Uterus (tissue), 4 donors: ENCODE data around the gene DZIP3. TPM values are rescaled to one million over a fixed set of nuclear protein-coding genes. Genes with fewer than 3 reads are reported as not detected.

Experiments
- DNase-seq, 2 donors: peaks; one replicate each; pipeline ENCODE4 v3.0.0-alpha.2; 2019 to 2020
- H3K27ac ChIP-seq, 2 donors: fragments of 200-600 bp; sonication (generic); 1 replicate in 1 of 2; 2 replicates in 1 of 2; pipeline ENCODE4 v1.5.1; 2016 to 2018
- H3K27me3 ChIP-seq, 2 donors: fragments of 200-600 bp; sonication (generic); one replicate each; pipeline ENCODE4 v1.5.1; 2018 to 2019; ENCODE audit warnings: control low read depth in 1 of 2
- H3K36me3 ChIP-seq, 2 donors: fragments of 200-600 bp; sonication (generic); one replicate each; pipeline ENCODE4 v1.5.1; 2019; ENCODE audit warnings: control low read depth in 1 of 2
- H3K4me1 ChIP-seq, 2 donors: fragments of 200-600 bp; sonication (generic); one replicate each; pipeline ENCODE4 v1.5.1; 2018 to 2019; ENCODE audit warnings: control low read depth in 1 of 2
- H3K4me3 ChIP-seq, 2 donors: fragments of 200-600 bp; sonication (generic); 1 replicate in 1 of 2; 2 replicates in 1 of 2; pipeline ENCODE4 v1.5.1; 2018 to 2019; ENCODE audit warnings: mild to moderate bottlenecking in 1 of 2
- H3K9me3 ChIP-seq, 2 donors: fragments of 200-600 bp; sonication (generic); one replicate each; pipeline ENCODE4 v1.5.1; 2019; ENCODE audit warnings: control low read depth in 1 of 2
- POLR2A ChIP-seq, 2 donors: fragments of 450-650 bp; IDR thresholded peaks; one replicate each; pipeline ENCODE4 v1.6.1; 2016; ENCODE audit warnings: antibody characterized with exemption in 2 of 2, mild to moderate bottlenecking in 1 of 2, moderate library complexity in 1 of 2
- intact Hi-C: fragments of 100-400 bp; cut with DNase I; formaldehyde crosslinking; loops from one replicate; pipeline ENCODE4 v1.15.1; 2023; ENCODE audit warnings: low total_unique reads
- total RNA-seq, 4 donors: library from RNA; depleted of rRNA in 3 of 4; stranded (reverse); fragments of >200 nt in 3 of 4; gene quantifications; one replicate each; pipeline versions ENCODE4 v1.1.0 to v1.2.4, GENCODE V29; 2014 to 2023
- TF ChIP-seq, protein P1 (sequence below), 4 experiments: fragments of 200-600 bp in 2 of 4; fragments of 450-650 bp in 2 of 4; sonication (generic) in 2 of 4; IDR thresholded peaks; one replicate each; pipeline ENCODE4 v1.5.1; 2016 to 2019; ENCODE audit warnings: antibody characterized with exemption in 4 of 4, mild to moderate bottlenecking in 2 of 4, moderate library complexity in 1 of 4
- donor health status: DM: yes; HTN: yes; CAD: no.

DZIP3 gene
- total RNA-seq, 4 donors from 2014 or later = 8.8 to 39.5 (median 25.7) TPM

DNA sequence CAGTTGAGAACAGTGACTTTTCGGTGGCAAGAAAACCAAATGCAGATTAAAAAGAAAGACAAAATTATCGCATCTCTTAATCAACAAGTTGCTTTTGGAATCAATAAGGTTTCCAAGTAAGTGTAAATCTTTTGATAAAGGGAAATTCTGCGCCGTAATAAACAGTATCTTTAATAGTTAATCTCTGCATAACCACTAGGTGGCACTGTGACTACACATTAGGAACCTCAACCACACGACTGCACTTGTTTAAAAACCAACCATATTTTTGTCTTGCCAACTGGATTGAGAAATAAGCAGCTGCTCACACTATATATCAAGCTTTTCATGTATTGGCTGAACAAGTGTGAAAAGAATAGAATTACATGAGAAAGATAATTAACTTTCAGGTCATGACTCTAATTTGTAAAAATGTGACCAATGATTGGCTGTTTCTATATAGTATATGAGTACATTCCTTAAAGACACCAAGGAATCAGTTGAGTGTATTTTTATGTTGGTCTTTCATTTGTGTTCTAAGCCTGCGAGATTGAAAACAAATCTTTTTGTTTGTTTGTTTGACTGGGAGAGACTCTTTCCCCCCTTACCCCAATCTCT lies 72.7 kb downstream of the DZIP3 start:
- H3K9me3 ChIP-seq = no peaks in the 10 kb centered on the region
- H3K27me3 ChIP-seq = no peaks in the 10 kb centered on the region
- DNase-seq = peak in 1 of 2 donors; percentile 13
- TF ChIP-seq, protein P1, sequence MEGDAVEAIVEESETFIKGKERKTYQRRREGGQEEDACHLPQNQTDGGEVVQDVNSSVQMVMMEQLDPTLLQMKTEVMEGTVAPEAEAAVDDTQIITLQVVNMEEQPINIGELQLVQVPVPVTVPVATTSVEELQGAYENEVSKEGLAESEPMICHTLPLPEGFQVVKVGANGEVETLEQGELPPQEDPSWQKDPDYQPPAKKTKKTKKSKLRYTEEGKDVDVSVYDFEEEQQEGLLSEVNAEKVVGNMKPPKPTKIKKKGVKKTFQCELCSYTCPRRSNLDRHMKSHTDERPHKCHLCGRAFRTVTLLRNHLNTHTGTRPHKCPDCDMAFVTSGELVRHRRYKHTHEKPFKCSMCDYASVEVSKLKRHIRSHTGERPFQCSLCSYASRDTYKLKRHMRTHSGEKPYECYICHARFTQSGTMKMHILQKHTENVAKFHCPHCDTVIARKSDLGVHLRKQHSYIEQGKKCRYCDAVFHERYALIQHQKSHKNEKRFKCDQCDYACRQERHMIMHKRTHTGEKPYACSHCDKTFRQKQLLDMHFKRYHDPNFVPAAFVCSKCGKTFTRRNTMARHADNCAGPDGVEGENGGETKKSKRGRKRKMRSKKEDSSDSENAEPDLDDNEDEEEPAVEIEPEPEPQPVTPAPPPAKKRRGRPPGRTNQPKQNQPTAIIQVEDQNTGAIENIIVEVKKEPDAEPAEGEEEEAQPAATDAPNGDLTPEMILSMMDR (IDR thresholded peaks at IDR 0.05) = peak; percentile 68 to 80 (median 72)
- no peak for TF ChIP-seq POLR2A (IDR thresholded peaks at IDR 0.05)
- no peak overlapping the region for H3K27ac ChIP-seq
- intact Hi-C loops = no loop called here
- no peak overlapping the region for H3K4me3 ChIP-seq
- no peaks in the 10 kb centered on the region for H3K4me1 ChIP-seq
- H3K36me3 ChIP-seq = no peaks in the 10 kb centered on the region

GRCh38 chr3:108664266-108664665 lies 74.7 kb downstream of the DZIP3 start:
- TF ChIP-seq, protein P1 (IDR thresholded peaks at IDR 0.05) = no peak
- TF ChIP-seq POLR2A (IDR thresholded peaks at IDR 0.05) = no peak
- H3K4me1 ChIP-seq = no peaks in the 10 kb centered on the region
- H3K27me3 ChIP-seq = no peaks in the 10 kb centered on the region
- intact Hi-C loops = no loop called here
- no peaks in the 10 kb centered on the region for H3K9me3 ChIP-seq
- H3K36me3 ChIP-seq = no peaks in the 10 kb centered on the region
- no peak overlapping the region for H3K4me3 ChIP-seq
- H3K27ac ChIP-seq = no peak overlapping the region
- no peak for DNase-seq

- H3K4me1 ChIP-seq = no peaks in the 10 kb centered on the region
- H3K27me3 ChIP-seq = no peaks in the 10 kb centered on the region
- H3K4me3 ChIP-seq = no peak overlapping the region
- H3K27ac ChIP-seq = no peak overlapping the region
- H3K9me3 ChIP-seq = no peaks in the 10 kb centered on the region
- TF ChIP-seq POLR2A (IDR thresholded peaks at IDR 0.05) = no peak
- TF ChIP-seq, protein P1 (IDR thresholded peaks at IDR 0.05) = no peak
- intact Hi-C loops = no loop called here
- DNase-seq = no peak
- H3K36me3 ChIP-seq = no peaks in the 10 kb centered on the region
Measured at GRCh38 chr3:108667312-108667711, 77.8 kb downstream of the DZIP3 start.

GRCh38 chr3:108669208-108669607 lies 79.7 kb downstream of the DZIP3 start:
- Histone ChIP-seq H3K4me3 (no peak overlapping the region), H3K36me3 (no peaks in the 10 kb centered on the region), H3K9me3 (no peaks in the 10 kb centered on the region), H3K4me1 (no peaks in the 10 kb centered on the region), H3K27ac (no peak overlapping the region), H3K27me3 (no peaks in the 10 kb centered on the region)
- intact Hi-C loops = no loop called here
- TF ChIP-seq POLR2A (IDR thresholded peaks at IDR 0.05) = no peak
- TF ChIP-seq, protein P1 (IDR thresholded peaks at IDR 0.05) = no peak
- no peak for DNase-seq

- Histone ChIP-seq H3K27me3 (no peaks in the 10 kb centered on the region), H3K4me1 (no peaks in the 10 kb centered on the region), H3K27ac (no peak overlapping the region), H3K4me3 (no peak overlapping the region), H3K9me3 (no peaks in the 10 kb centered on the region), H3K36me3 (no peaks in the 10 kb centered on the region)
- intact Hi-C loops = no loop called here
- no peak for DNase-seq
- TF ChIP-seq, protein P1 (IDR thresholded peaks at IDR 0.05) = no peak
- no peak for TF ChIP-seq POLR2A (IDR thresholded peaks at IDR 0.05)
Measured at GRCh38 chr3:108672701-108673100, 83.2 kb downstream of the DZIP3 start.
